GM12891 (cell line): Measurements from ENCODE around the gene MRAS.

ENCODE experiments used
- POLR2A ChIP-seq: IDR thresholded peaks from 2 replicates; pipeline ENCODE4 v1.6.1; 2011; ENCODE audit warnings: low read depth, low read length, control low read depth
- POLR2AphosphoS5 ChIP-seq: IDR thresholded peaks from 2 replicates; pipeline ENCODE4 v1.6.1; 2011; ENCODE audit warnings: low read depth, low read length, control low read depth
- POU2F2 ChIP-seq: IDR thresholded peaks from 2 replicates; pipeline ENCODE4 v1.6.1; 2011; ENCODE audit warnings: low read depth, mild to moderate bottlenecking, control low read depth, low read length, moderate library complexity

DNA sequence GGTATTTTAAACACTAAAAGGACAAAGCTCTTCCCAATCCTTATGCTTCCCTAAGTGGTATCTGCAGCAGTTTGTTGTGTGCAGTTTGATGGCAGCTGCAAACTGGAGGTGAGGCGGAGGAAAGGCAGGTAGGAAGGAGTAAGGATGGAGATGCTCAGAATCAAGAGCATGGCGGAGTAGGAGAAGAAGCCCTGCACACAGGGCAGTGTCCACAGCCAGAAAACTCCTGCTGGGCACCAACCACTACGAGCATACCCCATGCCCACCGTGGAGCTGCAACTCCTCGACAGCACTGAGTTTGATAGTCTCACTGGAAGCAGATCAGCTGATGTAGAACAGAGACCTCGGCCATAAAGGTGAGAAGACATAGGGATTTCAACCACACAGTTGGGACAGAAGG lies 55.7 kb downstream of the MRAS start:
- TF ChIP-seq POU2F2: no peak
- no peak for TF ChIP-seq POLR2AphosphoS5
- TF ChIP-seq POLR2A: no peak
